Measurements from ENCODE around the gene PATJ.
"Not testable (repeated sequence)": the region's sequence is repeated elsewhere in the genome, so short reads cannot be mapped to it uniquely, and the experiment has no call there.

Gene PATJ

GRCh38 chr1:62181532-62181931 lies 439.3 kb downstream of the PATJ start:
- no peak for DNase-seq

- not testable (repeated sequence) for DNase-seq
Observed at GRCh38 chr1:62182157-62182556, 439.9 kb downstream of the PATJ start.

DNA sequence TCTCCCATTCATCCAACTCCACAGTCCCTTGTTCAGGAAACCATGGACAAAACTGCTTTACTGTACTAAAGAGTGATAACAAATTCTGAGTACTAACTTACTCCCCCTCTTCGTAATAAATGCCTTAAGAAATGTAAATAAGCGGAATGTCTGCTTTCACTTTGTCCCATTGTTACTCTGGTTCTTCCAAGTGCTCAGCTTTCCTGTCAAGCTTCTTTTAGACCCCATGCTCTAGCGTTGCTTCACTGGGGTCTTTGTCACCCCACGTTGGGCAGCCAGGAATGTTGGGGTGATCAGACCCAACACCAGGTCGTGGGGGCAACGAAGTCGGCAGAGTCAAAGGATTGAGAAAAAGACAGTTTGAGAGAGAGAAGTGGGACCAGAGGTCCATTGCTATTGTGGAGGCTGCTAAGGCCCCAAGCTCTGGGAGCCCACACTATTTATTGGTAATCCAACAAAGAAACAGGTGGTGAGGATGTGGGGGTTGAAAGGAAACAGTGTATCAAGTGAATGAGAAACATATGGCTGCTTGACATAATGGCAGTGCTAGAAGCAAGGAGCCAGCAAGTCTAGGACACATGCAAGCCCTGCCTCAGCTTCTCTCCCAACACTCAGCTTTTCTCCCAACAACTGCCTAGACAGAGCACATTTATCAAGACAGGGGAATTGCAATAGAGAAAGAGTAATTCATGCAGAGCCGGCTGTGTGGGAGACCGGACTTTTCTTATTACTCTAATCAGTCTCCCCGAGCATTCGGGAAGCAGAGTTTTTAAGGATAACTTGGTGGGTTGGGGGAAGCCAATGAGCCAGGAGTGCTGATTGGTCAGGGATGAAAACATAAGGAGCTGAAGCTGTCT lies 441.1 kb downstream of the PATJ start:
- not testable (repeated sequence) for DNase-seq

GRCh38 chr1:62184336-62184735 lies 442.1 kb downstream of the PATJ start:
- no peak for DNase-seq

GRCh38 chr1:62185233-62185632 lies 443.0 kb downstream of the PATJ start:
- not testable (repeated sequence) for DNase-seq

DNA sequence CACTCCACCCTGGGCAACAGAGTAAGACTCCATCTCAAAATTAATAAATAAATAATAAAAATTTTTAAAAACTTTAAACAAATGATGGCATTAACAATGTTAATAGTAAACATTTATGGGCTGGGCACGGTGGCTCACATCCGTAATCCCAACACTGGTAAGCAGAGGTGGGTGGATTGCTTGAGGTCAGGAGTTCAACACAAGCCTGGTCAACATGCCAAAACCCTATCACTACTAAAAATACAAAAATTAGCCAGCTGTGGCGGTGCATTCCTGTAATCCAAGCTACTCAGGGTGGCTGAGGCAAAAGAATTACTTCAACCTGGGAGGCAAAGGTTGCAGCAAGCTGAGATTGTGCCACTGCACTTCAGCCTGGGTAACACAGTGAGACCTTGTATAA lies 443.4 kb downstream of the PATJ start:
- DNase-seq: no peak

DNA sequence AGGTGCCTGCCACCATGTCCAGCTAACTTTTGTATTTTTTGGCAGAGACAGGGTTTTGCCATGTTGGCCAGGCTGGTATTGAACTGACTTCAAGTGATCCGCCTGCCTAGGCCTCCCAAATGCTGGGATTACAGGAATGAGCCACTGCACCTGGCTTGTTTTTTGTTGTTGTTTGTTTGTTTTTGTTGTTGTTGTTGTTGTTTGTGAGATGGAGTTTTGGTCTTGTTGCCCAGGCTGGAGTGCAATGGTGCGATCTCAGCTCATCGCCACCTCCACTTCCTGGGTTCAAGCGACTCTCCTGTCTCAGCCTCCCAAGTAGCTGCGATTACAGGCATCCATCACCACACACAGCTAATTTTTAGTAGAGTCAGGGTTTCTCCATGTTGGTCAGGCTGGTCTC lies 445.3 kb downstream of the PATJ start:
- DNase-seq: no peak

- no peak for DNase-seq
Observed at GRCh38 chr1:62188111-62188510, 445.8 kb downstream of the PATJ start.

DNA sequence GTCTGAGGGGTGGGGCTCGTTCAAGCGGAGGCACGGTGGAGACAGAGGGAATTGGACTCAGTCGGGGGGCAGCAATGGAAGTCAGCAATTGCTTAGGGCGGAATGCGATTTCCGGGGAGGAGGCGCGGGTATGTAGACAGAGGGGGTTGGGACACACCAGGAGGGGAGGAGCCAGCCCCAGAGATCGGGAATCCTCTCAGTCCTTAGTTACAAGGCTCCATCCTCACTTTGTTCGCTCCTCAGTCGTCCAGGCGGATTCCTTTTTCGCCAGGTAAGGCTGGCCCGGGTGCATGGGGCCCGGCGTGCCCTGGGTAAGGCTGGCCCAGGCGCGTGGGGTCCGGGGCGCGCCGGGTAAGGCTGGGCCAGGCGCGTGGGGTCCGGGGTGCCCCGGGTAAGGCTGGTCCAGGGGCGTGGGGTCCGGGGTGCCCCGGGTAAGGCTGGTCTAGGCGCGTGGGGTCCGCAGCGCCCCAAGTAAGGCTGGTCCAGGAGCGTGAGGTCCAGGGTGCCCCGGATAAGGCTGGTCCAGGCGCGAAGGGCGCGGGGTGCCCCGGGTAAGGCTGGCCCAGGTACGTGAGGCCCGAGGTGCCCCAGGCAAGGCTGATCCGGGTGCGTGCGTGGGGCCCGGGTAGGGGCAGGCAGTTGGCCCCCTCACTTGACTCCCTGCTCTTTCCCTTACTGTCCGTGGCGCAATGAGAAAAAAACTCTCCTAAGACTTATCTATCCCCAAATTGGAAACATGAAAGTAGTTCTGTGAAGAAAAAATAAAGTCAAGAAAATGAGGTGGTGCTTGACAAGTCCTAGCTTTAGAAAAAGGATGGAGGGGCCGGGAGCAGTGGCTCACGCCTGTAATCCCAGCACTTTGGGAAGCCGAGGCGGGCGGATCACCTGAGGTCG lies 452.6 kb downstream of the PATJ start, which contains the start of gene L1TD1:
TSS of gene L1TD1 (plus strand) at position 199 of the 894 bp plus-strand sequence. CDS start 11,780 bp downstream, outside the sequence.
- no peak for DNase-seq

DNA sequence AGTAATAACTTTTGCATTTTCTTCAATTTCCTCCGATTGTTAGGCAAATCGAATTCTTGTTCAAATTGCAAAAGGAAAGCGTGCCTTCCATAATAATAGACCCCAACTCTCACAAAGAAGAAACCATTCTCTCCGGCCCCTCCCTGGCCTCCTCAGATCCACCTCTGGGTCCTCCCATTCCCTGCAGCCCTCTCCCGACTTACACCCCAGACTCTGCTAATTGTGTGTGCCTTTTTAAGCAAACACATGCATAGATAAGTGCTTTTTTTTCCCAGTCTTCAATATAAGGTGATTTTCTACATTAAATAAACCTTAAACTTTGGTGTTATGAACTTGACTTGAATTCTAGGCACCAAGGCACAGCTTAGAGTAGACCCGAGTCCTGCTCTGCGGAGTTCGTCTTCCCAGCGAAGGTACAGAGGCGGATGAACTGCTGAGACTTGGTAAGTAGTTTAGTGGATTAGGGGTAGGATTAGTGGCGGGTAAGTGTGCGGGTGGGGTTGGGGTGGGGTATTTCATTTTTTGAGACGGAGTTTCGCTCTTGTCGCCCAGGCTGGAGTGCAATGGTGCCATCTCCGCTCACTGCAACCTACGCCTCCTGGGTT lies 453.9 kb downstream of the PATJ start:
- DNase-seq: no peak

DNA sequence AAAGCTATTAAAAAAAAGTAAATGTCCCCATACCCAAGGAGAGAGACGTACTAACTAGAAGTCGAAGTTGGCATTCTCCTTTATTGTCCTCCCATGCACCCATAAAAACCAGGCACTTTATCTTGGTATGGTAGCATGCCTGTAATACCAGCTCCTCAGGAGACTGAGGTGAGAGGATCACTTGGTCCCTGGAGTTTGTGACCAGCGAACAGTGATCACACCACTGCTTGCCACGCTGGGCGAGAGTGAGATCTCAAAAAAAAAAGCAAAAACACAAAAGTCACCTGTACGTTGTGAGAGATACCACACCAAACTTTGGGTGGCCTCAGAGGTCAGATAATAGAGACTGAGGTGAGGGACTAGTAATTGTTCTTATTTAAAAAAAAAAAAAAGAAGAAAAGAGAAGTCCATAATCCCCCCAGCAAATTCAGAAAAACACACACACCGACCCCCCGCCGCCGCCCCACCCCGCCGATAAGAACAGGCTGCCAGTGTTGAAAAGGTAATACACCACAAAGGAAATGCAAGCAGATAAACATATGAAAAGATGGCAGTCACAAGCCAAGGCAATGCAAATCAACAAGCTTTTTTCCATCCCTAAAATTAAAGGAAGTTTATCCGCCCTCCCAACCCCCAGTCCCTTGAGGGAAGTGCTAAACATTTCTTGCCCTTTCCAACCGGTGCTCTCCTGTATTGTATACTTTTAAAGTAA lies 455.9 kb downstream of the PATJ start:
- DNase-seq: no peak

DNA sequence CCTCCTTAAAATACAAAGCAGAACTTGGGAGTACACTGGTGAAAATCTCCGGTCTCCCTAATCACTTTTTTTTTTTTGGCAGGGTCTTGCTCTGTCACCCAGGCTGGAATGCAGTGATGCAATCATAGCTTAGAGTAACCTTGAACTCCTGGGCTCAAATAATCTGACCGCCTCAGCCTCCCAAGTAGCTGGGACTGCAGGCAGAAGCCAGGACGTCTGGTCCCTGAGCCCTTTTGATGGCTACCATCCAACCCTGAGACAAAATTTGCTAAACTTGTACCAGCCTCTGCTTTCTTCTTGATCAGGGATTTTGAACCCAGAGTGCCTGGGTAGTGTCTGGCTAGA lies 456.5 kb downstream of the PATJ start:
- no peak for DNase-seq

GRCh38 chr1:62207187-62207586 lies 464.9 kb downstream of the PATJ start:
- no peak for DNase-seq

GRCh38 chr1:62208087-62208486 lies 465.8 kb downstream of the PATJ start:
- no peak for DNase-seq

- DNase-seq: no peak
Observed at GRCh38 chr1:62208970-62209369, 466.7 kb downstream of the PATJ start.

GRCh38 chr1:62209931-62210595 lies 467.8 kb downstream of the PATJ start:
- no peak for DNase-seq

GRCh38 chr1:62210960-62211359 lies 468.7 kb downstream of the PATJ start:
- no peak for DNase-seq

- DNase-seq: no peak
Observed at GRCh38 chr1:62212411-62212810, 470.1 kb downstream of the PATJ start.

GRCh38 chr1:62213075-62213914 lies 471.0 kb downstream of the PATJ start:
- DNase-seq: no peak

- no peak for DNase-seq
Observed at GRCh38 chr1:62218604-62219003, 476.3 kb downstream of the PATJ start.

GRCh38 chr1:62220456-62220855 lies 478.2 kb downstream of the PATJ start:
- DNase-seq: not testable (repeated sequence)

Measured in NCI-H446 (cell line).